Frontal cortex (tissue), 4 donors: ENCODE data around the gene NOL9. TPM values are rescaled to one million over a fixed set of nuclear protein-coding genes. Genes with fewer than 3 reads are reported as not detected.

Experiments used
- DNase-seq, 2 donors: peaks; one replicate each; pipeline ENCODE4 v3.0.0; 2012; ENCODE audit warnings: low spot score in 2 of 2
- FAIRE-seq: peaks from 2 replicates; lab custom pipeline; 2012; peaks lifted over from hg19 to GRCh38; lab: Jason Lieb, UNC
- total RNA-seq: library from RNA; depleted of rRNA; stranded (reverse); fragments of >200 nt; gene quantifications from one replicate; pipeline ENCODE4 v1.2.3, GENCODE V29; 2014
- donor health status: control.
- donor health status: control.
- donor health status: control.

Gene NOL9
- total RNA-seq, 1 donor from 2014 or later = 35.9 TPM

DNA sequence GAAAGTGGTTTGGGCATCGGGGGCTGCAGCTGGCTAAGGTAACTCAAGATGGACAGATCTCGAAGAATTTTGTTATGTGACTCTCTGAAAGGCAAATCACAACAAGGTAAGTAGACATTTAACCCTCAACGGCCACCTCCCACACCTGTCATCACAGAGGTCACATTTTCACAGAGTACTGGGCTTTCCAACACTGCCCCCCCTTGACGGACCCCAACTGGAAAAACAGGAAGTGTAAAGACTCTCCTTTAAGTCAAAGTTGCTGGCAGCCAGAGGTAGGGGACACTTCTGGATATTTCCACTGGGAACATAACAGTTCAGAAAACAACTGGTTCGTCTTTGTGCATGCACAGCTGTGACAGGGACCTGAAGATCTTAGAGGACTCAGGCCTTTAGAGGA, 22.3 kb downstream of the NOL9 start:
- no peak for DNase-seq
- FAIRE-seq = no peak

GRCh38 chr1:6530504-6531160, 23.7 kb downstream of the NOL9 start:
- FAIRE-seq (no peak), DNase-seq (no peak)

DNA sequence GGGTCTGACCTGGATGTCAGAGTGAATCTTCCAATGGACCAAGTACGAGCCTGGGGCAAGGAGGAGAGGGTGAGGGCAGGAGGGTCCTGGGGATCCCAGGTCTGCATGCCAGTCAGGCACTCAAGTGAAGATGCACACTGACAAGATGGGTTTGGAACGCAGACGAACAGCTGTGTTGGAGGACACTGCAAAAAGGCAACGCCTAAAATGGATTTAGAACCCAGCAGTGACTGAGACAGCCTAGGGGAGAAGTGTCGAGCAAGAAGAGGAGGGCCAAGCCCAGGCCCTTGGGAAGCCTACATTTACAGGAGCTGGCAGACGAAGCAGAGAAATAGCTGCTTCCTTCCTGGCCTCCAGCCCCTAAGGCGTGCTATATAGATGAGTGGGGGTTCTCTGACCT, 25.8 kb downstream of the NOL9 start:
- FAIRE-seq = no peak
- DNase-seq = no peak

- FAIRE-seq = no peak
- DNase-seq = no peak
Measured at GRCh38 chr1:6526316-6526715, 28.0 kb downstream of the NOL9 start.

DNA sequence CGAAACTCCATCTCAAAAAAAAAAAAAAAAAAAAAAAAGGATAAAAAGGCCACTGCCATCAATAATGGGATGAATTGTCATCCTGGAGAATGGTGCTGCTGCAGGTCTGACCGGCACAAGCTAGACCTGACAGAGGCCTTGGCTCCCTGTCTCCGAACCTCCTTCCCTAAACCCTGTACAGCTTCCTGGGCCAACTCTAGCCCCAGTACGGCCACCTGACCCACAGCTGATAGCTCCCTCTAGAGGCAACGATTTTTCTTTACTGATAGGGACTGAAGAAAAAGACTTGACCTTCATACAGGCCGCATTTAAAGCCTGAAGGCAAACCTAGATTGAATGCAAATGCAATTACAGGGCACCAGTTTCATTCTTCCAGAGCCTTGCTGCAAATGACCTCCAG, 30.7 kb downstream of the NOL9 start:
- no peak for FAIRE-seq

DNA sequence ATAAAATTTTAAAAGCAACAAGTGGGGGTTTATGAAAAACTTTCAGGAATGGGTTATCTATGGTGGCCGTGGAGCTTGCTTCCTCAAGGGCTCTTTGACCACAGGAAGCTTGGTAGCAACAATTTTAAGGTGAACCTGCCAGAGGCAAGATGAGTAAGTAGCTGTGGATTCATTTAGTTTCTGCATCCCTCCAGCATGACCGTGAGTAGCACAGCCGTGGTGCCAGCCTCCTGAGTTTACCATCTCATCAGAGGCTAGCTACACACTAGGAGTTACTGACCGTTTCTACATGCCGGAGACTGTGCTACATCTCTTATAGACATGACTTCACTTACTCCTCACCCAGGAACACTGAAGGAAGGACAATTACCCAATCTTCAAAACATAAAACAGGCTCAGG, 32.8 kb downstream of the NOL9 start:
- DNase-seq (no peak), FAIRE-seq (no peak)

More for the DNA sequence above, 30.7 kb downstream of the NOL9 start:
- no peak for DNase-seq

DNA sequence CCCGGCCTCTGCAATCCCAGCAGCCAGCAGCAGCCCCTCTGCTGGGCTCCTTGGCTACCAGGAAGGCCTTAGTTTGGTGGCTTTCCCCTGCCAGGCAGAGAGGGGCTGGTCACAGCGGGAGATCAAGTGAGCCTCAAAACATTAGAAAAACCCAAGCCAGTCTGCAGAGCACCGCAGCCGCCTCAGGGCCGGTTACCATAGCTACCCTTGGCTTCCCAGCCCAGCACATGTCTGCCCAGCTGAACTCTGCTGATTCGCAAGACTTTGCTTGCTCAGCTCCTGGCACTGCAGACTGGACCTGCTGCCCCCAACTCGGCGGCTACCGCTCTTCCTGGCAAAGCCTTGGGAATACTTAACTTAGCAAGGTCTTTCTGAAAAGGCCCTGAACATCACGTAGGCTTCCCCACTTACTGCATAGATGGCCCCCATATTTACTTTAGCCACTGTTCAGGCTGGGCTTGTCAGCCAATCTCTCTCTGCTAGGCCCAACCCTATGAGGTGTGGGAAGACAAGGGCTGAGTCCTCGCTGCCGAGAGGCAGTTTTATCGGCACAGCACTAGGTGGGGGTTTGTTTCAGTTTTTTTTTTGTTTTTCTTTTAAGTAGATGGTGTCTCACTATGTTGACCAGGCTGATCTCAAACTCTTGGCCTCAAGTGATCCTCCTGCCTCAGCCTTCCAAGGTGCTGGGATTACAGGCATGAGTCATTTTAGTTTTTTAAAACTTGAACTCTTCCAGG, 34.2 kb downstream of the NOL9 start:
- DNase-seq = peak in 1 of 2 donors; percentile 59
- FAIRE-seq = no peak

- DNase-seq = no peak
- no peak for FAIRE-seq
Measured at GRCh38 chr1:6519491-6519934, 34.8 kb downstream of the NOL9 start.

DNA sequence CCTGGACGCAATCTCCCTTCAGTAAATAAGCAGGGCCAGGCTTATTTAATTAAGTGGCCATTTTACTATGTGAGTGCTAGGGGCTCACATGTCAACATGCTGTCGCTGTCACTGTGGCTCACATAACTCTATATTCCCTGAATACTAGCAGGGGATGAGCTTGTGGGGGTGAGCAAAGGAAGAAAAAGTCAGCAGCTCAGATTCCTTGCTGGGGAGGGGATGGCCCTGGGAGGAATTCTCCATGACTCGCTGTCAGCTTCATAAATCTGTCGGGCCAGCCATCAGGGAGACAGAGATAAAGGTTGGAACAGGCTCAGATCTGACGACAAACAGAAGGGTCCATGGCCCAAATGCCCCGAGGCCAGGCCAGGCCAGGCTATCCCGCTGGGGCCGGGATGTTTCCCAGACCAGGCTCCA, 36.9 kb downstream of the NOL9 start:
- FAIRE-seq (no peak), DNase-seq (no peak)

GRCh38 chr1:6515771-6516170, 38.5 kb downstream of the NOL9 start:
- no peak for FAIRE-seq

GRCh38 chr1:6513320-6513801, 41.0 kb downstream of the NOL9 start:
- no peak for FAIRE-seq
- no peak for DNase-seq

More at GRCh38 chr1:6515771-6516170, 38.5 kb downstream of the NOL9 start:
- DNase-seq = no peak

GRCh38 chr1:6512908-6513280, 41.4 kb downstream of the NOL9 start:
- DNase-seq (no peak), FAIRE-seq (no peak)

- FAIRE-seq = no peak
- DNase-seq = no peak
Measured at GRCh38 chr1:6512245-6512907, 41.9 kb downstream of the NOL9 start.

- FAIRE-seq (no peak), DNase-seq (no peak)
Measured at GRCh38 chr1:6511561-6512244, 42.6 kb downstream of the NOL9 start.

DNA sequence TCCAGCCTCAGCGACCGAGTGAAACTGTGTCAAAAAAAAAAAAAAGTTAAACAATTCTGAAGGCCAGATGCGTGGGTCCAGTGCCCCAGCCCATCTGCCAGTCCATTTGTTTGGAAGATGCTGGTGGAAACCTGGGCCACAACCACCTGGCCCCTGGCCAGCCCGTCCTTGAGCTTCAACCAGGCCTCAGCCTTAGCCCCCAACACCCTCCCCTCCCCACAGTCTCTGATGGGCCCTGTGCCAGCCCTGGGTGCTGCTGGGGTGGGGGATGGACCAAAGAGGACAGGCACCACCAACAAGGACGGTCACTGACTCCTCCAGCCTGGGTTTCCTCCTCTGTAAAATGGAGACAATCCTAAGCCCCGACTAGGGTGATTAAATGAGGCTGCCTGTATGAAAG, 43.3 kb downstream of the NOL9 start:
- DNase-seq (no peak), FAIRE-seq (no peak)

DNA sequence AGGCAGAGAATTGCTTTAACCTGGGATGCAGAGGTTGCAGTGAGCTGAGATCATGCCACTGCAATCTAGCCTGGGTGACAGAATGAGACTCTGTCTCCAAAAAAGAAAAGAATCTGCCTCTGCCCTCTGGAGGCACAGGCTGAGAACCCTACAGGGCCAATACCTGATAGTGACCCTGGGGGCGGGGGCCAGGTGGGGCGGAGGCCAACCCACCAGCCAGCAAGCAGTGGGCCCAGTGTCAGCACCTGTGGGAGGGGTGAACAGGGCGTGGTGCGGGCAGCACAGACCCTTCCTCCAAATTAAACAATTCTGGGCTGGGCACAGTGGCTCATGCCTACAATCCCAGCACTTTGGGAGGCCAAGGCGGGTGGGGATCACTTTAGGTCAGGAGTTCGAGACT, 43.8 kb downstream of the NOL9 start:
- FAIRE-seq (no peak), DNase-seq (no peak)

- FAIRE-seq = no peak
Measured at GRCh38 chr1:6509919-6510291, 44.4 kb downstream of the NOL9 start.

GRCh38 chr1:6509220-6509918, 44.9 kb downstream of the NOL9 start:
- DNase-seq (no peak), FAIRE-seq (no peak)

More at GRCh38 chr1:6509919-6510291, 44.4 kb downstream of the NOL9 start:
- peak in 1 of 2 donors; percentile 31 for DNase-seq

GRCh38 chr1:6508816-6509189, 45.5 kb downstream of the NOL9 start:
- no peak for FAIRE-seq
- no peak for DNase-seq
